Melanocyte of skin (primary cell): ENCODE results near the gene OSR1. TPM values are rescaled to one million over a fixed set of nuclear protein-coding genes. Genes with fewer than 3 reads are reported as not detected.

Experiments used
- small RNA-seq, 2 donors: library from RNA; depleted of rRNA; stranded (forward); fragments of <200 nt; gene quantifications; one replicate each; pipeline ENCODE3, GENCODE V24; 2012
- total RNA-seq, 2 donors: library from RNA; depleted of rRNA; stranded (reverse); fragments of >200 nt; gene quantifications; 2 replicates each; pipeline ENCODE4 v1.2.3, GENCODE V29; 2012

Gene OSR1
- not detected for total RNA-seq

DNA sequence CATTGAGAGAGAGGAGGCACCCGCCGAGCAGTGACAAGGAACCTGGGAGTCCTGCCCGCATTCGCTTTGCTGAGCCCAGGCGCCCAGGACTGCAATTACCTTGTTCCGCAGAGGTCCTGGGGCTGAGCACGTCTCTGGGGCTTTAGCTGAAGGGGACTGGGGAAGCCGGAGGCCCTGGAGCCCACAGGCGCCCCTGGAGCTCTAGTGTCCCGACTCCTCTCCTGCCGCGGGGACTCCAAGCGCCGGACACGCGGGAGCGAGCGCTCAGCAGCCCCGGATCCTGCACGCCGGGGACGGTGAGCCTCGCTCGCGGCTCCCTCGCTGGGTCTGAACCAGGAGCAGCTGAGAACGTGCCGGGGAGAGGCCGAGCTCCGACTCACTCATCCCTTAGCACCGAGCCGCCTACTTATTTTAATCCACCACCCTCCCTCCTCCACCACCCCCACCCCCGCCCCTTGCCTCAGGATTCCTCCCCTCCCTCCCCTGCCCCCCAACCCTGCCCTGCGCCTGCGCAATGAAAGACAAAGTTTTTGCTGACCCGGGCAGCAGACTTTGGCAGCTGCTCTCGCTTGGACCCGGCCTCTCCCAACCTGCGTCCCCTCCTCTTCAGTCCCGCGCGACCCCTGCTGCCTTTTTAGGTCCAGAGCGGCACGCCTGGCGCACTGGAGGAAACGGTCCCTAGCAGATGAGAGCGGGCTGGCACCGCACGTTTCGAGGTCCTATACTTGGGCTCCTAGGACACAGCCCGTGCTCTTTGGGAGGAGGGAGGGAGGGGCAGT lies at the start of gene OSR1:
TSS of gene OSR1 (minus strand) at position 382 of the 779 bp plus-strand sequence. CDS start 4,818 bp downstream, outside the sequence.

Small RNAs within 50 kb of the gene (small RNA-seq; reads per million reads assigned to genes)
- gene MIR4757, result 0.76 to 1.7 reads per million in 2 donors
